ENCODE data around the gene NXF1.

GRCh38 chr11:62791501-62792201 lies 13.6 kb downstream of the NXF1 start, which contains the start of gene TMEM223:
- TF ChIP-seq CTCF (conservative IDR thresholded peaks at IDR 0.05; ENCODE audit: low read length) (no peak), EZH2phosphoT487 (IDR thresholded peaks at IDR 0.05; ENCODE audit: borderline replicate concordance) (no peak)

All from Loucy (cell line).